Camera-type eye (tissue), 1 donor: Measurements from ENCODE around the gene PTCD3. TPM values are rescaled to one million over a fixed set of nuclear protein-coding genes. Genes with fewer than 3 reads are reported as not detected.

Experiments used
- total RNA-seq: library from RNA; depleted of rRNA; stranded (reverse); fragments of >200 nt; gene quantifications from one replicate; pipeline ENCODE4 v1.2.3, GENCODE V29; 2014

Gene PTCD3
- total RNA-seq, result 203 TPM

GRCh38 chr2:86105969-86106945 is at the start of gene PTCD3:
PTCD3 (plus strand) TSS chr2:86106235; CDS start chr2:86106248, 13 bp downstream.

DNA sequence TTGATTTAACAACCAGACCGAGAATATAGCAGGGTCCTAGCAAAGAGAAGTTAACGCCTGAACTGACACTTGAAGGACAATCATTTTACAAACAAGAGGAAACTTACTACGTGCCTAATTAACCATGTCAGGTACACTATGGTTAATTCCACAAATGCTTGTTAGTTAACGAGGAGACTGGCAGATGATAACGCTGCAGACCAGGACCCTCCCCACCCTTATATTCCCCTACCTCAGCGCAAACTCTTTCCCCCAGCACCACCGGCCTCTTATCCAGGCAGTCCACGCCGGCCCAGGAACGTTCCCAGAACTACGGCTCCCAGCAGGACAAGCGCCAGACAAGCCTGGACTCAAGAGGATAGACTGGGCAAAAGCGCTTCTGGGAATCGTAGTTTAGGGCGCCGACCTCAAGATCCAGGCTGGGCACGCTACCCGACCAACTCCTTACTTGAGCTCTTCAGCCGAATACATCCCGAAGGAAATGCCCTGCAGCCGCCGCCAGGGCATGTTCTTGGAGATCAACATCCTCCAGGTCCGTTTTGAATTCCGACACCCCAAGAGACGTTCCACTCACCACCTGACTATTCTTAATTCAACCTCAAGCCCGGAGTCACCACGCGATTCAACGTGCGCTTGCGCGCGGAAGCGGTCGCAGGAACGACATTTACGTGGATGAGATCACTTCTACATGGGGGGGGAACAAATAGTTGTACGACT is 625 bp upstream of the PTCD3 start, which contains the start of gene POLR1A:
POLR1A (minus strand) TSS at position 635 of the 717 bp plus-strand sequence; CDS start at position 525, 110 bp downstream.

Other genes with a start within 250 kb of the PTCD3 start
- 32.7 TPM for gene ST3GAL5, start 217.2 kb upstream of the PTCD3 start, total RNA-seq
- gene POLR1A, start 349 bp upstream of the PTCD3 start, total RNA-seq, result 23.6 TPM
- 66.5 TPM for gene IMMT, start 89.2 kb downstream of the PTCD3 start, total RNA-seq
- gene MRPL35, start 93.2 kb downstream of the PTCD3 start, total RNA-seq, result 29.4 TPM
- 34.9 TPM for gene REEP1, start 231.4 kb downstream of the PTCD3 start, total RNA-seq